HepG2 (cell line): Measurements from ENCODE around the gene RSAD2. TPM values are rescaled to one million over a fixed set of nuclear protein-coding genes. Genes with fewer than 3 reads are reported as not detected.

Experiments
- FOXA3 ChIP-seq: IDR thresholded peaks from 2 replicates; pipeline ENCODE4 v1.6.1; 2016; ENCODE audit warnings: missing genetic modification reagents, missing compliant biosample characterization
- IKZF4 ChIP-seq: sonication (generic); formaldehyde crosslinking; IDR thresholded peaks from 2 replicates; pipeline ENCODE4 v1.5.1; 2020; ENCODE audit warnings: borderline replicate concordance, mild to moderate bottlenecking, low read depth, missing genetic modification reagents; ENCODE audit errors: not compliant biosample characterization
- KDM4B ChIP-seq: sonication (generic); formaldehyde crosslinking; IDR thresholded peaks from 2 replicates; pipeline ENCODE4 v1.4.0; 2020; ENCODE audit warnings: missing genetic modification reagents
- PHF8 ChIP-seq: sonication (generic); formaldehyde crosslinking; IDR thresholded peaks from 2 replicates; pipeline ENCODE4 v1.5.0; 2020; ENCODE audit warnings: missing genetic modification reagents
- SP4 ChIP-seq: sonication (generic); formaldehyde crosslinking; IDR thresholded peaks from 2 replicates; pipeline ENCODE4 v1.8.1; 2023; ENCODE audit warnings: mild to moderate bottlenecking, missing genetic modification reagents
- TEAD3 ChIP-seq: optimal IDR thresholded peaks from 2 replicates; pipeline ENCODE3; 2016; ENCODE audit warnings: borderline replicate concordance
- ZFX ChIP-seq: sonication (generic); formaldehyde crosslinking; IDR thresholded peaks from 2 replicates; pipeline ENCODE4 v1.4.0; 2020; ENCODE audit warnings: mild to moderate bottlenecking, low read depth, missing genetic modification reagents, moderate library complexity
- ZNF30 ChIP-seq: sonication (generic); formaldehyde crosslinking; IDR thresholded peaks from 2 replicates; pipeline ENCODE4 v1.5.0; 2020; ENCODE audit warnings: mild to moderate bottlenecking, missing genetic modification reagents
- polyA plus RNA-seq, 8 experiments: library from polyadenylated mRNA; depleted of rRNA in 3 of 8; stranded (reverse) in 7 of 8; unstranded in 1 of 8; fragments of >200 nt; fragmentation: Illumina TruSeq in 4 of 8; extraction: Trizol in 4 of 8; gene quantifications; 2 replicates each; pipeline versions ENCODE4 v1.2.1 to v1.2.3, GENCODE V29; 2011 to 2016; ENCODE audit warnings: low read depth in 4 of 8, missing spikeins in 1 of 8, mixed read lengths in 1 of 8; ENCODE audit not compliant: insufficient read depth in 1 of 8
- total RNA-seq, 5 experiments: library from RNA; depleted of rRNA; stranded (reverse); fragments of >200 nt; fragmentation: Illumina TruSeq; extraction: Trizol; gene quantifications; 2 replicates each; pipeline ENCODE4 v1.2.3, GENCODE V29; 2016; ENCODE audit warnings: low read depth in 1 of 5
- TF ChIP-seq, protein P1 (sequence below), 2 experiments: fragments of 450-650 bp in 1 of 2; sonication (generic) in 1 of 2; formaldehyde crosslinking; IDR thresholded peaks; 2 replicates each; pipeline versions ENCODE4 v1.5.0 to v1.8.0; 2020 to 2022; ENCODE audit warnings: mild to moderate bottlenecking in 1 of 2, missing genetic modification reagents in 1 of 2
- TF ChIP-seq, protein P2 (sequence below): sonication (generic); formaldehyde crosslinking; IDR thresholded peaks from 2 replicates; pipeline ENCODE4 v1.5.1; 2020; ENCODE audit warnings: missing genetic modification reagents, mild to moderate bottlenecking, borderline replicate concordance
- TF ChIP-seq, protein P3 (sequence below): sonication (generic); formaldehyde crosslinking; IDR thresholded peaks from 2 replicates; pipeline ENCODE4 v1.4.0; 2020; ENCODE audit warnings: missing genetic modification reagents
- TF ChIP-seq, protein P4 (sequence below): sonication (generic); formaldehyde crosslinking; IDR thresholded peaks from 2 replicates; pipeline ENCODE4 v1.4.0; 2020; ENCODE audit warnings: missing genetic modification reagents
- TF ChIP-seq, protein P5 (sequence below): sonication (generic); formaldehyde crosslinking; IDR thresholded peaks from 2 replicates; pipeline ENCODE4 v1.5.1; 2020; ENCODE audit warnings: mild to moderate bottlenecking, missing genetic modification reagents, moderate library complexity
- TF ChIP-seq, protein P6 (sequence below), 2 experiments: sonication (generic) in 1 of 2; formaldehyde crosslinking in 1 of 2; IDR thresholded peaks; 2 replicates each; pipeline versions ENCODE4 v1.5.1 to v1.6.1; 2011 to 2020; ENCODE audit warnings: borderline replicate concordance in 1 of 2, low read depth in 1 of 2, low read length in 1 of 2, mild to moderate bottlenecking in 1 of 2, missing genetic modification reagents in 1 of 2, moderate library complexity in 1 of 2
- TF ChIP-seq, protein P7 (sequence below): sonication (generic); formaldehyde crosslinking; IDR thresholded peaks from 2 replicates; pipeline ENCODE4 v1.4.0; 2020; ENCODE audit warnings: missing genetic modification reagents, mild to moderate bottlenecking, borderline replicate concordance

Gene RSAD2
- total and polyA plus RNA-seq, 2 of the 13 experiments (the other 11 are each of a cell fraction or from before 2014, with no cell fraction given), result 0.11 TPM; not detected in 1

DNA sequence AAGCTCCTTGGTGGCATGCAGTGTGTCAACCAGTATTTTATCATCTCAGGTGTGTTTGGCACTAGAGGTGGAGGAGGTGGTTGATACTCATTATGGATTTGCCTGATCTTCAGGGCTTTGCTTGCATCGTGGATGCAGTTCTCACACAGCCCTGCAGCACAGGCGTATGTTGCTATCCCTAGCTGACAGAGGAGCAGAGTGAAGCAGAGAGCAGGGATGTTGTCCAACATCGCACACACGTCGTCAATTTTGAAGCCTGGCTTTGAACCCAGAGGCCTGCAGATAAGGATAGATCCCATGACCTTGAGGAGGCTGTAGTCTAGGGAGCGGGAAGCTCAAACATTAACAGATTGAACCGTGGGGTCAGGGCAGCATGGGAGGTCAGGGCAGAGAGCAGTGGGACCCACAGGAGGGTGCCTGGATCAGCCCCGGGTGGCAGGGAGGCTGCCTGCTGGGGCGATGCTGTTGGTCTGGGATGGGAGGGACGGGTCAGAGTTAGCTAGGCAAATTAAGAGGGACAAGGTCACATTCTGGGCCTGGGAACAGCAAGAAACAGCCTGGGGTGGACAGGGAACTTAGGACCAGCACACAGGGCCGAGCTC, 43.8 kb downstream of the RSAD2 start (continued):
- TF ChIP-seq, protein P1, sequence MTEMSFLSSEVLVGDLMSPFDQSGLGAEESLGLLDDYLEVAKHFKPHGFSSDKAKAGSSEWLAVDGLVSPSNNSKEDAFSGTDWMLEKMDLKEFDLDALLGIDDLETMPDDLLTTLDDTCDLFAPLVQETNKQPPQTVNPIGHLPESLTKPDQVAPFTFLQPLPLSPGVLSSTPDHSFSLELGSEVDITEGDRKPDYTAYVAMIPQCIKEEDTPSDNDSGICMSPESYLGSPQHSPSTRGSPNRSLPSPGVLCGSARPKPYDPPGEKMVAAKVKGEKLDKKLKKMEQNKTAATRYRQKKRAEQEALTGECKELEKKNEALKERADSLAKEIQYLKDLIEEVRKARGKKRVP (CRISPR knock-in tag; IDR thresholded peaks at IDR 0.05), result peak in 1 of 2 experiments; percentile 56; a peak in 2 of 4 replicates
- TF ChIP-seq ZFX (CRISPR knock-in tag) (peak; percentile 88), KDM4B (CRISPR knock-in tag) (no peak), FOXA3 (CRISPR knock-in tag) (peak; percentile 83), ZNF30 (CRISPR knock-in tag) (no peak), TEAD3 (peak; percentile 83), PHF8 (CRISPR knock-in tag) (0 out of 2 replicates have a peak, but pooled peaks have one; percentile 36), SP4 (CRISPR knock-in tag) (0 out of 2 replicates have a peak, but pooled peaks have one; percentile 53), IKZF4 (no peak)
- TF ChIP-seq, protein P2, sequence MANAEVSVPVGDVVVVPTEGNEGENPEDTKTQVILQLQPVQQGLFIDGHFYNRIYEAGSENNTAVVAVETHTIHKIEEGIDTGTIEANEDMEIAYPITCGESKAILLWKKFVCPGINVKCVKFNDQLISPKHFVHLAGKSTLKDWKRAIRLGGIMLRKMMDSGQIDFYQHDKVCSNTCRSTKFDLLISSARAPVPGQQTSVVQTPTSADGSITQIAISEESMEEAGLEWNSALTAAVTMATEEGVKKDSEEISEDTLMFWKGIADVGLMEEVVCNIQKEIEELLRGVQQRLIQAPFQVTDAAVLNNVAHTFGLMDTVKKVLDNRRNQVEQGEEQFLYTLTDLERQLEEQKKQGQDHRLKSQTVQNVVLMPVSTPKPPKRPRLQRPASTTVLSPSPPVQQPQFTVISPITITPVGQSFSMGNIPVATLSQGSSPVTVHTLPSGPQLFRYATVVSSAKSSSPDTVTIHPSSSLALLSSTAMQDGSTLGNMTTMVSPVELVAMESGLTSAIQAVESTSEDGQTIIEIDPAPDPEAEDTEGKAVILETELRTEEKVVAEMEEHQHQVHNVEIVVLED, result peak; percentile 40; the same call in 1 of the 2 replicates
- TF ChIP-seq, protein P3, sequence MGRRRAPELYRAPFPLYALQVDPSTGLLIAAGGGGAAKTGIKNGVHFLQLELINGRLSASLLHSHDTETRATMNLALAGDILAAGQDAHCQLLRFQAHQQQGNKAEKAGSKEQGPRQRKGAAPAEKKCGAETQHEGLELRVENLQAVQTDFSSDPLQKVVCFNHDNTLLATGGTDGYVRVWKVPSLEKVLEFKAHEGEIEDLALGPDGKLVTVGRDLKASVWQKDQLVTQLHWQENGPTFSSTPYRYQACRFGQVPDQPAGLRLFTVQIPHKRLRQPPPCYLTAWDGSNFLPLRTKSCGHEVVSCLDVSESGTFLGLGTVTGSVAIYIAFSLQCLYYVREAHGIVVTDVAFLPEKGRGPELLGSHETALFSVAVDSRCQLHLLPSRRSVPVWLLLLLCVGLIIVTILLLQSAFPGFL (CRISPR knock-in tag), result no peak
- TF ChIP-seq, protein P4, sequence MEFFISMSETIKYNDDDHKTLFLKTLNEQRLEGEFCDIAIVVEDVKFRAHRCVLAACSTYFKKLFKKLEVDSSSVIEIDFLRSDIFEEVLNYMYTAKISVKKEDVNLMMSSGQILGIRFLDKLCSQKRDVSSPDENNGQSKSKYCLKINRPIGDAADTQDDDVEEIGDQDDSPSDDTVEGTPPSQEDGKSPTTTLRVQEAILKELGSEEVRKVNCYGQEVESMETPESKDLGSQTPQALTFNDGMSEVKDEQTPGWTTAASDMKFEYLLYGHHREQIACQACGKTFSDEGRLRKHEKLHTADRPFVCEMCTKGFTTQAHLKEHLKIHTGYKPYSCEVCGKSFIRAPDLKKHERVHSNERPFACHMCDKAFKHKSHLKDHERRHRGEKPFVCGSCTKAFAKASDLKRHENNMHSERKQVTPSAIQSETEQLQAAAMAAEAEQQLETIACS (CRISPR knock-in tag), result peak; percentile 59; the same call in 1 of the 2 replicates
- TF ChIP-seq, protein P5, sequence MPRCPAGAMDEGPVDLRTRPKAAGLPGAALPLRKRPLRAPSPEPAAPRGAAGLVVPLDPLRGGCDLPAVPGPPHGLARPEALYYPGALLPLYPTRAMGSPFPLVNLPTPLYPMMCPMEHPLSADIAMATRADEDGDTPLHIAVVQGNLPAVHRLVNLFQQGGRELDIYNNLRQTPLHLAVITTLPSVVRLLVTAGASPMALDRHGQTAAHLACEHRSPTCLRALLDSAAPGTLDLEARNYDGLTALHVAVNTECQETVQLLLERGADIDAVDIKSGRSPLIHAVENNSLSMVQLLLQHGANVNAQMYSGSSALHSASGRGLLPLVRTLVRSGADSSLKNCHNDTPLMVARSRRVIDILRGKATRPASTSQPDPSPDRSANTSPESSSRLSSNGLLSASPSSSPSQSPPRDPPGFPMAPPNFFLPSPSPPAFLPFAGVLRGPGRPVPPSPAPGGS (CRISPR knock-in tag), result peak; percentile 82; the same call in 1 of the 2 replicates
- TF ChIP-seq, protein P6, sequence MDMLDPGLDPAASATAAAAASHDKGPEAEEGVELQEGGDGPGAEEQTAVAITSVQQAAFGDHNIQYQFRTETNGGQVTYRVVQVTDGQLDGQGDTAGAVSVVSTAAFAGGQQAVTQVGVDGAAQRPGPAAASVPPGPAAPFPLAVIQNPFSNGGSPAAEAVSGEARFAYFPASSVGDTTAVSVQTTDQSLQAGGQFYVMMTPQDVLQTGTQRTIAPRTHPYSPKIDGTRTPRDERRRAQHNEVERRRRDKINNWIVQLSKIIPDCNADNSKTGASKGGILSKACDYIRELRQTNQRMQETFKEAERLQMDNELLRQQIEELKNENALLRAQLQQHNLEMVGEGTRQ (IDR thresholded peaks at IDR 0.05; ENCODE audit: low read depth, low read length), result no peak
- TF ChIP-seq, protein P6 (CRISPR knock-in tag; IDR thresholded peaks at IDR 0.05; ENCODE audit: borderline replicate concordance), result no peak; the same call in 1 of the 2 replicates
- TF ChIP-seq, protein P7, sequence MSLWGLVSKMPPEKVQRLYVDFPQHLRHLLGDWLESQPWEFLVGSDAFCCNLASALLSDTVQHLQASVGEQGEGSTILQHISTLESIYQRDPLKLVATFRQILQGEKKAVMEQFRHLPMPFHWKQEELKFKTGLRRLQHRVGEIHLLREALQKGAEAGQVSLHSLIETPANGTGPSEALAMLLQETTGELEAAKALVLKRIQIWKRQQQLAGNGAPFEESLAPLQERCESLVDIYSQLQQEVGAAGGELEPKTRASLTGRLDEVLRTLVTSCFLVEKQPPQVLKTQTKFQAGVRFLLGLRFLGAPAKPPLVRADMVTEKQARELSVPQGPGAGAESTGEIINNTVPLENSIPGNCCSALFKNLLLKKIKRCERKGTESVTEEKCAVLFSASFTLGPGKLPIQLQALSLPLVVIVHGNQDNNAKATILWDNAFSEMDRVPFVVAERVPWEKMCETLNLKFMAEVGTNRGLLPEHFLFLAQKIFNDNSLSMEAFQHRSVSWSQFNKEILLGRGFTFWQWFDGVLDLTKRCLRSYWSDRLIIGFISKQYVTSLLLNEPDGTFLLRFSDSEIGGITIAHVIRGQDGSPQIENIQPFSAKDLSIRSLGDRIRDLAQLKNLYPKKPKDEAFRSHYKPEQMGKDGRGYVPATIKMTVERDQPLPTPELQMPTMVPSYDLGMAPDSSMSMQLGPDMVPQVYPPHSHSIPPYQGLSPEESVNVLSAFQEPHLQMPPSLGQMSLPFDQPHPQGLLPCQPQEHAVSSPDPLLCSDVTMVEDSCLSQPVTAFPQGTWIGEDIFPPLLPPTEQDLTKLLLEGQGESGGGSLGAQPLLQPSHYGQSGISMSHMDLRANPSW (CRISPR knock-in tag), result no peak
